Colonic mucosa (tissue), 4 donors: ENCODE results near the gene DCXR. TPM values are rescaled to one million over a fixed set of nuclear protein-coding genes. Genes with fewer than 3 reads are reported as not detected.

ENCODE experiments used
- DNase-seq: peaks from one replicate; pipeline ENCODE4 v3.0.0-alpha.2; 2020
- H3K27ac ChIP-seq: fragments of 200-600 bp; one replicate; pipeline ENCODE4 v1.8.0; 2021
- H3K27me3 ChIP-seq: fragments of 200-600 bp; one replicate; pipeline ENCODE4 v1.8.0; 2021
- H3K36me3 ChIP-seq: fragments of 200-600 bp; one replicate; pipeline ENCODE4 v1.8.0; 2021
- H3K4me1 ChIP-seq: fragments of 200-600 bp; one replicate; pipeline ENCODE4 v1.8.0; 2021; ENCODE audit warnings: mild to moderate bottlenecking
- H3K4me3 ChIP-seq: fragments of 200-600 bp; one replicate; pipeline ENCODE4 v1.8.0; 2021
- H3K9ac ChIP-seq, 2 donors: one replicate each; pipeline ENCODE4 v1.7.0; 2013; ENCODE audit warnings: control low read depth in 2 of 2, low read depth in 2 of 2, low read length in 2 of 2
- H3K9me3 ChIP-seq: fragments of 200-600 bp; one replicate; pipeline ENCODE4 v1.8.0; 2021
- intact Hi-C: fragments of 100-400 bp; cut with DNase I; formaldehyde crosslinking; loops from one replicate; pipeline ENCODE4 v1.14.1; 2022
- total RNA-seq, 2 donors: library from RNA; stranded (reverse); fragmentation: NEBNext Ultra II Directional in 1 of 2; extraction: Animal tissue kit (Norgen Biotek cat#: 25700) in 1 of 2; gene quantifications; one replicate each; pipeline ENCODE4 v1.2.1, GENCODE V29; 2021
- TF ChIP-seq, protein P1 (sequence below): fragments of 200-600 bp; IDR thresholded peaks from one replicate; pipeline ENCODE4 v1.8.0; 2022; ENCODE audit warnings: antibody characterized with exemption, mild to moderate bottlenecking
- donor health status: healthy.
- donor health status: DM: no; HTN: no; CAD: no.
- donor health status: DM: no; HTN: no; CAD: no.

DCXR gene
- total RNA-seq, 2 donors from 2014 or later: 115 to 183 TPM

DNA sequence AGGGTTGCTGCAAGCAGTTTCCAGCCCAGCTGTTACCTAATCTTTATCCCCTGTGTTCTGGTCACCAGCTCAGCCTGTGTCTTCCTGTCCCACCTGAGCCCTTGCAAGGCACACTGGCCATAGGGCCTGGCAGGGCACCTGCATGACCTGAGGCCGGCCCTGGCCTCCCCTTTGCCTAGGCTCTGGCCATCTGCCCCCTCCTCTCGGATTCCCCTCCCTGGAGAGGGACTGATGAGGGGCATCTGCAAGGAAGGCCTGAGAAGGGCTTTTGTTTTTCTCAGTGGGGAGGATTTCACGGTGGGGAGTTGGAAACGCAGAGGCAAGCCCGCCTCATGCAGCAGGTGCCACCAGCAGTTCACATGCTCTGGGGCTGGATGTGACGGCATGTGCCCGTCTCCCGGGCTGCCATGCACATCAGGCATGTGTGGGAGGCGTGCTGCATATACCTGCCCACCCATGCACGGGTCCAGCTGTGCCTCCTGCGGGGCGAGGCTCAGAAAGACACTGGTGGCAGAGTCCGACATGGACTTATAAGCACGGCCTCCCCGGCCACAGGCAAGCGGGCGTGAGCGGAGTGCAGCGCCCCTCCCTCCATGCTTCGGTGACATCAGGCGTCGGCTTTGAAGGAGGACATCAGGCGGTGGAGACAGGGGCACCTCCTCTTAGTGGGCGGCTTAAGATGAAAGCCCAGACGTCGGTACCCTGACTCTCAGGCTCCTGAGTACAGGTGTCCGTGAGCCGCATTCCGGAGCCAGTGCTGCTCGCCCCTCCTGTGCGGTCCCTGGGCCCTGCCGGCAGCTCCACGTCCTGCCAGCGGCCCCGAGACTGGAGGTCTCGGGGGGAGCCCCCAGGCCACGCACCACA lies 43.5 kb downstream of the DCXR start:
- Histone ChIP-seq H3K36me3 (no peaks in the 10 kb centered on the region), H3K27ac (no peak overlapping the region), H3K4me3 (no peak overlapping the region), H3K9me3 (no peaks in the 10 kb centered on the region), H3K4me1 (peaks cover 14% of the 10 kb centered on the region), H3K9ac (no peak overlapping the region), H3K27me3 (no peaks in the 10 kb centered on the region)
- DNase-seq: no peak
- intact Hi-C loops: no loop called here
- TF ChIP-seq, protein P1, sequence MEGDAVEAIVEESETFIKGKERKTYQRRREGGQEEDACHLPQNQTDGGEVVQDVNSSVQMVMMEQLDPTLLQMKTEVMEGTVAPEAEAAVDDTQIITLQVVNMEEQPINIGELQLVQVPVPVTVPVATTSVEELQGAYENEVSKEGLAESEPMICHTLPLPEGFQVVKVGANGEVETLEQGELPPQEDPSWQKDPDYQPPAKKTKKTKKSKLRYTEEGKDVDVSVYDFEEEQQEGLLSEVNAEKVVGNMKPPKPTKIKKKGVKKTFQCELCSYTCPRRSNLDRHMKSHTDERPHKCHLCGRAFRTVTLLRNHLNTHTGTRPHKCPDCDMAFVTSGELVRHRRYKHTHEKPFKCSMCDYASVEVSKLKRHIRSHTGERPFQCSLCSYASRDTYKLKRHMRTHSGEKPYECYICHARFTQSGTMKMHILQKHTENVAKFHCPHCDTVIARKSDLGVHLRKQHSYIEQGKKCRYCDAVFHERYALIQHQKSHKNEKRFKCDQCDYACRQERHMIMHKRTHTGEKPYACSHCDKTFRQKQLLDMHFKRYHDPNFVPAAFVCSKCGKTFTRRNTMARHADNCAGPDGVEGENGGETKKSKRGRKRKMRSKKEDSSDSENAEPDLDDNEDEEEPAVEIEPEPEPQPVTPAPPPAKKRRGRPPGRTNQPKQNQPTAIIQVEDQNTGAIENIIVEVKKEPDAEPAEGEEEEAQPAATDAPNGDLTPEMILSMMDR: no peak

DNA sequence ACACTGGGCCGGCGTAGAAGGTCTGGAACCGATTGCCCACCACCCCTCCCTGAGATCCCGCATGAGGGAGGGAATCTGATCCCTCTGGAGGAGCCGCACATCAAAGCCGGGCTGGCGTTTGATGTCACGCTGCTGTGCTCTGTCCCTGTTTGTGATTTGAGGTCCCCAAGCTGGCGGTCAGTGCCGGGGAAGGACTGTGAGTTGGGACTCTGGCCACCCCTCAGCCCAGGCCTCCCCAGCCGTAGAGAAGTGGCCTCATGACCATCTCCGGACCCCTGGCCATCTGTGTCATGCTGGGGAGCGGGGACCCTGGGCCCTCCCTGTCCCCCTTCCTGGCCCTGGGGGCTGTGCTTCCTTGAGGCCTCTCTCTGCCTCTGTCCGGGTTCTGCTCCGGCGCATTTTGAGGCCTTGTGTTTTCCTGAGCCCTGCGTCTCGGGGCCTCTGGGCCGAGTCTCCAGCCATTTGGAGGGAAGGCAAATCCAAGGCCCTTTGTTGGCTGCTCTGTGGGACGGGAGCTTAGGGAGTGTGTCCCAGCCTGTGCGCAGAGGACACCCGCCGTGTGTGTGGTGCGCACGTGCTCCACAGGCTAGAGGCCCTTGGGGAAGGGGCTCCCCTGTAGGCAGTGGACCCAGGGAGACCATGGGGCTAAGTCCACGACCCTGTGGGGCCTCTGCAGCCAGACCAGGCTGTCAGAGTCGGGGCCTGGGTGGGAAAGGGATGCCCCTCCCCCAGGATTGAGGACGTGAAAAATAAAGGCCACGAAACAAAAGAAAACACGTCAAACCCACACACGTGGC lies 45.0 kb downstream of the DCXR start:
- H3K4me3 ChIP-seq: no peak overlapping the region
- TF ChIP-seq, protein P1: no peak
- peaks cover 14% of the 10 kb centered on the region for H3K4me1 ChIP-seq
- intact Hi-C loops: no loop called here
- H3K27me3 ChIP-seq: no peaks in the 10 kb centered on the region
- H3K27ac ChIP-seq: peak overlapping the region; percentile 36
- no peaks in the 10 kb centered on the region for H3K9me3 ChIP-seq
- no peak for DNase-seq
- no peaks in the 10 kb centered on the region for H3K36me3 ChIP-seq
- peak overlapping the region; percentile 30 to 58 for H3K9ac ChIP-seq

DNA sequence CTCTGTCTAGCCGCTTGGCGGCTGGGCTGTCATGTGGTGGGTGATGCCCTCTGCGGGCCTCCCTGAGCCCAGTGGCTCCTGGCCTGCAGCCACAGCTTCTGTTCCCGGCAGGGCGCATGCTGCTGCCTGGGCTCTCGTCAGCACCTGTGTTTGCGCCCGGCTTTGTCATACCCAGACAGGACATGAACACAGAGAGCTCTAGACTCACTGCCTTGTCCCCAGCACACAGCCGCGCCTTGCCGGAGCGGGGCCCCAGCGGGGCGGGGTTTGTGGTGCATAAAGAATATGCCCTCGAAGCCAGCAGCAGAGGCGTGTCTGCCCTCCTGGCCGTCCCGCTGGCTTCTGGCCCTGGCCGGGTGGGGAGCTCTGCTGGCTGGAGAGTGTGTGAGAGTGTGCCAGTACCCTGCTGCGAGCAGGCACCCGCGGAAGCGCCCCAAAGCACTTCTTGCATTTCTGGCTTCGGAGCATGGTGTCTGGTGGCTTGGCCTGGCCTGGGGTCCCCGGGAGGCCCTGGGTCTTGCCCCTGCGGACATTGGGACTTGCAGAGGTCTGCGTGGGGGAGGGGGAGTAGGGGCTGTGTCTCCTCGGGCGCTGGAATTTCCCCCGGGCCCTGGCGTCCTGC lies 45.7 kb downstream of the DCXR start:
- Histone ChIP-seq H3K36me3 (no peaks in the 10 kb centered on the region), H3K27ac (peak overlapping the region; percentile 36), H3K27me3 (no peaks in the 10 kb centered on the region), H3K4me1 (peaks cover 14% of the 10 kb centered on the region), H3K4me3 (no peak overlapping the region), H3K9ac (peak overlapping the region; percentile 30 to 58), H3K9me3 (no peaks in the 10 kb centered on the region)
- DNase-seq: peak; percentile 92
- intact Hi-C loops: no loop called here
- TF ChIP-seq, protein P1: no peak

DNA sequence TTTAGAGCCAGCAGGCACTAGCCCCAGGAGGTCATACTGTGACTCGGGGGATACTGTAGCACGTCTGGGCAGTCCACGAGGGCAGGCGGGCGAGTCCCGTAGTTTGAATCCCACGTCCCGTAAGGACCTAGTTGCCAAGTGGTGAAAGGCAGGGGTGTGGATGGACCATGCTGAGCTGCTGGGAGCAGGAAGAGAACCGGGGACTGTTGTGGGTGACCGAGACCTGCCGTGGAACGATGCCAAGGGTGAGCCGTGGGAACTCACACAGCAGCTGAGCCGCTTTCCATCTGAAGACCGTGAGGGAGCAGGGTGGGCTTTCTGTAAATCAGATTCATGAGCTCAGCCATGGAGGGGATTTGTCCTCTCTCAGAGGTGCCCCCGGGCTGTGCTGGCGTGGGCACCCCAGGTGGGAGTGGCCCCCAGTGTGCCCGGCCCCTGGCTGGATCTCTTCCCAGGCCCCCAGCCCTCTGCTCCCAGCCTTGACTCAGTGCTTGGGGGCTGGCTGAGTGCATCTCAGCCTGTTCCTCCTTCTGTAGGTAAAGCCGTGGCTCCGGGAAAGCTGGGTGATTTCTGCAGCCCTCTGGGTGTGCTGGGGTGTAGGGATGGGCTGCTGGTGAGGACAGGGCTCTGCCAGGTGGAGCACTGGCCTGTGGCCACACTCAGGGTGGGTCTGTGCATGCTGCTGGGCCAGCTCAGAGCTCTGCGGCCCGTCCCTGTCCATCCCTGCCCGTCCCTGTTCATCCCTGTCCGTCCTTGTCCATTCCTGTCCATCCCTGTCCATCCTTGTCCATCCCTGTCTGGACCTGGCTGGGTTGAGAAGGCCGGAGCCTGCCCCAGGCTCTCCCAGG lies 46.4 kb downstream of the DCXR start:
- TF ChIP-seq, protein P1: no peak
- DNase-seq: no peak
- peak overlapping the region in 1 of 2 donors; percentile 58 for H3K9ac ChIP-seq

More for the DNA sequence above, 46.4 kb downstream of the DCXR start:
- intact Hi-C loops: no loop called here
- peak overlapping the region; percentile 36 for H3K27ac ChIP-seq
- H3K27me3 ChIP-seq: no peaks in the 10 kb centered on the region
- no peaks in the 10 kb centered on the region for H3K9me3 ChIP-seq
- H3K4me1 ChIP-seq: peaks cover 14% of the 10 kb centered on the region
- H3K36me3 ChIP-seq: peaks cover 3% of the 10 kb centered on the region
- no peak overlapping the region for H3K4me3 ChIP-seq
